Stimulated activated naive CD8-positive, alpha-beta T cell treated with anti-CD3 and anti-CD28 coated beads, Interleukin-15, amount 100 ng/mL, for 72 hours (primary cell): ENCODE results near the gene HOXC6.

ENCODE experiments used
- ATAC-seq: fragments of 150-1000 bp; cut with Tn5 transposase; 2 replicates; pipeline ENCODE4 v1.10.0; 2021; ENCODE audit warnings: mild to moderate bottlenecking, moderate library complexity
- DNase-seq, 2 donors: peaks; one replicate each; pipeline ENCODE4 v3.0.0; 2021 to 2022
- H3K27ac Mint-ChIP-seq, 2 donors: one replicate each; pipeline ENCODE4 v1.8.0; 2022; ENCODE audit warnings: mild to moderate bottlenecking in 2 of 2, mixed read lengths in 2 of 2, moderate library complexity in 2 of 2
- H3K27me3 Mint-ChIP-seq: one replicate; pipeline ENCODE4 v1.8.0; 2022; ENCODE audit warnings: mixed read lengths
- H3K4me1 Mint-ChIP-seq: one replicate; pipeline ENCODE4 v1.8.0; 2022; ENCODE audit warnings: mild to moderate bottlenecking, mixed read lengths
- H3K4me3 Mint-ChIP-seq, 2 donors: one replicate each; pipeline ENCODE4 v1.8.0; 2022; ENCODE audit warnings: mild to moderate bottlenecking in 2 of 2, mixed read lengths in 2 of 2, moderate library complexity in 1 of 2
- H3K9me3 Mint-ChIP-seq, 2 donors: one replicate each; pipeline ENCODE4 v1.8.0; 2022; ENCODE audit warnings: mixed read lengths in 2 of 2

The HOXC6 gene

GRCh38 chr12:53986686-53987483, 41.4 kb upstream of the HOXC6 start:
- no peak for ATAC-seq
- peaks cover 71% of the 10 kb centered on the region for H3K4me1 Mint-ChIP-seq
- DNase-seq, result no peak
- no peak overlapping the region for H3K4me3 Mint-ChIP-seq
- H3K27ac Mint-ChIP-seq, result no peak overlapping the region
- H3K9me3 Mint-ChIP-seq, result no peaks in the 10 kb centered on the region
- H3K27me3 Mint-ChIP-seq, result peaks cover 100% of the 10 kb centered on the region

GRCh38 chr12:53987787-53988230, 40.4 kb upstream of the HOXC6 start:
- H3K9me3 Mint-ChIP-seq, result no peaks in the 10 kb centered on the region
- peaks cover 79% of the 10 kb centered on the region for H3K4me1 Mint-ChIP-seq
- ATAC-seq (no peak), DNase-seq (no peak)
- H3K4me3 Mint-ChIP-seq, result no peak overlapping the region
- no peak overlapping the region for H3K27ac Mint-ChIP-seq
- H3K27me3 Mint-ChIP-seq, result peaks cover 100% of the 10 kb centered on the region

GRCh38 chr12:53988541-53989226, 39.6 kb upstream of the HOXC6 start:
- no peak overlapping the region for H3K27ac Mint-ChIP-seq
- H3K4me1 Mint-ChIP-seq, result peaks cover 79% of the 10 kb centered on the region
- no peaks in the 10 kb centered on the region for H3K9me3 Mint-ChIP-seq
- ATAC-seq (no peak), DNase-seq (no peak)
- peaks cover 100% of the 10 kb centered on the region for H3K27me3 Mint-ChIP-seq
- H3K4me3 Mint-ChIP-seq, result peak overlapping the region in 1 of 2 donors; percentile 24

- ATAC-seq (peak; percentile 41), DNase-seq (peak in 1 of 2 donors; percentile 35)
- peaks cover 83% of the 10 kb centered on the region for H3K4me1 Mint-ChIP-seq
- H3K9me3 Mint-ChIP-seq, result no peaks in the 10 kb centered on the region
- no peak overlapping the region for H3K27ac Mint-ChIP-seq
- peaks cover 100% of the 10 kb centered on the region for H3K27me3 Mint-ChIP-seq
- peak overlapping the region; percentile 24 to 46 for H3K4me3 Mint-ChIP-seq
Observed at GRCh38 chr12:53989227-53990113, 38.8 kb upstream of the HOXC6 start.

GRCh38 chr12:53990311-53991076, 37.7 kb upstream of the HOXC6 start:
- DNase-seq (no peak), ATAC-seq (no peak)
- Mint-ChIP-seq H3K4me1 (peaks cover 84% of the 10 kb centered on the region), H3K9me3 (no peaks in the 10 kb centered on the region), H3K4me3 (peak overlapping the region in 1 of 2 donors; percentile 1), H3K27ac (no peak overlapping the region), H3K27me3 (peaks cover 100% of the 10 kb centered on the region)

- DNase-seq (no peak), ATAC-seq (no peak)
- Mint-ChIP-seq H3K27me3 (peaks cover 100% of the 10 kb centered on the region), H3K4me3 (no peak overlapping the region), H3K27ac (no peak overlapping the region), H3K9me3 (no peaks in the 10 kb centered on the region), H3K4me1 (peaks cover 84% of the 10 kb centered on the region)
Observed at GRCh38 chr12:53991077-53991460, 37.2 kb upstream of the HOXC6 start.

- ATAC-seq (no peak), DNase-seq (no peak)
- Mint-ChIP-seq H3K4me1 (peaks cover 84% of the 10 kb centered on the region), H3K4me3 (no peak overlapping the region), H3K27me3 (peaks cover 100% of the 10 kb centered on the region), H3K9me3 (no peaks in the 10 kb centered on the region), H3K27ac (no peak overlapping the region)
Observed at GRCh38 chr12:53992377-53992889, 35.8 kb upstream of the HOXC6 start.

GRCh38 chr12:53993162-53994008, 34.9 kb upstream of the HOXC6 start:
- Mint-ChIP-seq H3K4me1 (peaks cover 85% of the 10 kb centered on the region), H3K9me3 (no peaks in the 10 kb centered on the region), H3K27ac (no peak overlapping the region), H3K4me3 (peak overlapping the region; percentile 61 to 70), H3K27me3 (peaks cover 100% of the 10 kb centered on the region)
- DNase-seq (no peak), ATAC-seq (no peak)

- DNase-seq, result no peak
- Mint-ChIP-seq H3K4me3 (peak overlapping the region; percentile 61 to 70), H3K27me3 (peaks cover 100% of the 10 kb centered on the region), H3K27ac (peak overlapping the region in 1 of 2 donors; percentile 23), H3K4me1 (peaks cover 80% of the 10 kb centered on the region), H3K9me3 (no peaks in the 10 kb centered on the region)
- ATAC-seq, result no peak
Observed at GRCh38 chr12:53994009-53994263, 34.3 kb upstream of the HOXC6 start.

- peaks cover 76% of the 10 kb centered on the region for H3K4me1 Mint-ChIP-seq
Observed at GRCh38 chr12:53994264-53995001, 33.8 kb upstream of the HOXC6 start.

GRCh38 chr12:53995002-53995377, 33.2 kb upstream of the HOXC6 start:
- Mint-ChIP-seq H3K9me3 (no peaks in the 10 kb centered on the region), H3K27ac (no peak overlapping the region), H3K27me3 (peaks cover 100% of the 10 kb centered on the region), H3K4me1 (peaks cover 76% of the 10 kb centered on the region), H3K4me3 (peak overlapping the region; percentile 85 to 87)
- DNase-seq (no peak), ATAC-seq (peak; percentile 14)

More at GRCh38 chr12:53994264-53995001, 33.8 kb upstream of the HOXC6 start:
- peak overlapping the region; percentile 85 to 87 for H3K4me3 Mint-ChIP-seq
- DNase-seq (no peak), ATAC-seq (no peak)
- peaks cover 100% of the 10 kb centered on the region for H3K27me3 Mint-ChIP-seq
- H3K9me3 Mint-ChIP-seq, result no peaks in the 10 kb centered on the region
- H3K27ac Mint-ChIP-seq, result peak overlapping the region in 1 of 2 donors; percentile 23

- ATAC-seq, result peak; percentile 47
- DNase-seq, result no peak
- no peaks in the 10 kb centered on the region for H3K9me3 Mint-ChIP-seq
- peak overlapping the region; percentile 85 to 87 for H3K4me3 Mint-ChIP-seq
- peaks cover 75% of the 10 kb centered on the region for H3K4me1 Mint-ChIP-seq
- peak overlapping the region; percentile 40 to 65 for H3K27ac Mint-ChIP-seq
- H3K27me3 Mint-ChIP-seq, result peaks cover 100% of the 10 kb centered on the region
Observed at GRCh38 chr12:53995378-53996239, 32.6 kb upstream of the HOXC6 start.
